ENCODE data around the gene CA5A.
"Not testable (repeated sequence)": the region's sequence is repeated elsewhere in the genome, so short reads cannot be mapped to it uniquely, and the experiment has no call there.

- not testable (repeated sequence) for TF ChIP-seq POLR2AphosphoS5 (IDR thresholded peaks at IDR 0.05; ENCODE audit: borderline replicate concordance, low read depth, low read length); FOXP2 (optimal IDR thresholded peaks at IDR 0.05; ENCODE audit: control extremely low read depth, extremely low read length, insufficient read depth)
These were observed 40.0 kb downstream of the CA5A start for GRCh38 chr16:87896176-87896890.
